BJ (cell line): Measurements from ENCODE around the gene PHOSPHO1. TPM values are rescaled to one million over a fixed set of nuclear protein-coding genes. Genes with fewer than 3 reads are reported as not detected.

Source experiments
- CTCF ChIA-PET: fragments of 350-600 bp; formaldehyde crosslinking; extraction: SDS; loops from one replicate; lab custom pipeline; 2021; ENCODE audit warnings: antibody characterized with exemption, inconsistent platforms; lab: Yijun Ruan, JAX
- POLR2A ChIA-PET: fragments of 300-600 bp; sonication (Branson Sonifier 250); formaldehyde crosslinking; extraction: SDS; loops from one replicate; lab custom pipeline; 2021; ENCODE audit warnings: antibody characterized with exemption; lab: Charles Lee
- DNase-seq: peaks from one replicate; pipeline ENCODE4 v3.0.0-alpha.2; 2011; ENCODE audit warnings: low read depth
- H3K27me3 ChIP-seq: 2 replicates; pipeline ENCODE4 v1.6.0; 2011; ENCODE audit warnings: low read length; ENCODE audit not compliant: control insufficient read depth, insufficient read depth
- H3K36me3 ChIP-seq: 2 replicates; pipeline ENCODE4 v1.5.1; 2011; ENCODE audit warnings: low read length; ENCODE audit not compliant: control insufficient read depth, insufficient read depth
- H3K4me3 ChIP-seq: 2 replicates; pipeline ENCODE4 v1.5.1; 2011; ENCODE audit warnings: low read depth, mild to moderate bottlenecking, control low read depth, low read length
- polyA plus RNA-seq: library from polyadenylated mRNA; depleted of rRNA; stranded (reverse); fragments of >200 nt; gene quantifications from 2 replicates; pipeline ENCODE4 v1.2.3, GENCODE V29; 2011
- TF ChIP-seq, protein P1 (sequence below): IDR thresholded peaks from 2 replicates; pipeline ENCODE4 v1.5.1; 2011; ENCODE audit warnings: low read depth, mild to moderate bottlenecking, control low read depth, inconsistent platforms, low read length, moderate library complexity; ENCODE audit not compliant: insufficient read depth

PHOSPHO1 gene
- polyA plus RNA-seq, 1 experiment = 0.11 TPM

DNA sequence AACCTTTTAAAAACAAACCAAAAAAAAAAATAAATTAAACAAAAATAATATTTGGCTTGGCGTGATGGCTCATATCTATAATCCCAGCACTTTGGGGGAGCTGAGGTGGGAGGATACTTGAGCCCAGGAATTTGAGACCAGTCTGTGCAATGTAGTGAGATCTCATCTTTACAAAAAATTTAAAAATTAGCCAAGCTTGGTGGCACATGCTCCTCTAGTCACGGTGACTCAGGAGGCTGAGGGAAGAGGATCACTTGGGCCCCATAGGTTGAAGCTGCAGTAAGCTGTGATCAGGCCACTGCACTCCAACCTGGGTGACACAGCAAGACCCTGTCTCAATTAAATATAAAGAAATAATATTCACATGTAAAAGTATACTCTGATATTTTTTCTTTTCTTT, 32.4 kb downstream of the PHOSPHO1 start:
- TF ChIP-seq, protein P1, sequence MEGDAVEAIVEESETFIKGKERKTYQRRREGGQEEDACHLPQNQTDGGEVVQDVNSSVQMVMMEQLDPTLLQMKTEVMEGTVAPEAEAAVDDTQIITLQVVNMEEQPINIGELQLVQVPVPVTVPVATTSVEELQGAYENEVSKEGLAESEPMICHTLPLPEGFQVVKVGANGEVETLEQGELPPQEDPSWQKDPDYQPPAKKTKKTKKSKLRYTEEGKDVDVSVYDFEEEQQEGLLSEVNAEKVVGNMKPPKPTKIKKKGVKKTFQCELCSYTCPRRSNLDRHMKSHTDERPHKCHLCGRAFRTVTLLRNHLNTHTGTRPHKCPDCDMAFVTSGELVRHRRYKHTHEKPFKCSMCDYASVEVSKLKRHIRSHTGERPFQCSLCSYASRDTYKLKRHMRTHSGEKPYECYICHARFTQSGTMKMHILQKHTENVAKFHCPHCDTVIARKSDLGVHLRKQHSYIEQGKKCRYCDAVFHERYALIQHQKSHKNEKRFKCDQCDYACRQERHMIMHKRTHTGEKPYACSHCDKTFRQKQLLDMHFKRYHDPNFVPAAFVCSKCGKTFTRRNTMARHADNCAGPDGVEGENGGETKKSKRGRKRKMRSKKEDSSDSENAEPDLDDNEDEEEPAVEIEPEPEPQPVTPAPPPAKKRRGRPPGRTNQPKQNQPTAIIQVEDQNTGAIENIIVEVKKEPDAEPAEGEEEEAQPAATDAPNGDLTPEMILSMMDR = no peak
- POLR2A ChIA-PET = no interaction called here

DNA sequence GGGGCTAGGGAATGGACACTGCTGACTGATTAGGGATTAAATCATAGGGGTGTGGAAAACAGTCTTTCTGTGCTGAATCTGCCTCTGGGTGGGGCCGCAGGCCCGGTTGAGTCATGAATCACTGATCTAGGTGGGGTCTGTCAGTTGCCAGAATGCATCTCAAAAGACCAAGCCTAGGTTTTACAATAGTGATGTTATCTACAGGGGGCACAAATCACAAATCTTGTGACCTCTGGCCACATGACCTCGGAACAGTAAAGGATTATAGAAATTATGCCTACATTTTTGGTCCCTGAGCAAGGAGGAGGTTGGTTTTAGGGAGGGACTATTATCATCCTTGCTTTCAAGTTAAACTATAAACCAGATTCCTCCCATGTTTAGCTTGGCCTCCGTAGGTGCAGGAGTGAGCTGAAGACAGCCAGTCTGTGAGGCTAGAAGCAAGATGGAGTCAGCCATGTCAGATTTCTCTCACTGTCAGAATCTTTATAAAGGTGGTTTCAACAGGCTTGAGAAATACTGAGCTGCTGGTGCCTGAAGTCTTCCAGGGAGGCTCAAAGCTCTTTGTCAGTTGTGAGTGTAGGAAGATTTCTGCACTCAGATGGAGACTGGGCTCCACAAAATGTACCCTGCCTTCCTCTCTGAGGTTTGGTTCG, 33.1 kb downstream of the PHOSPHO1 start:
- no peak for DNase-seq
- ChIA-PET POLR2A (no interaction called here), CTCF (interaction anchor here (0.7 to 8.7 kb wide), 3 partner anchors 17 to 29 kb away, joined by 3 to 64 read pairs (median 4); no protein-coding TSS in a partner anchor)
- Histone ChIP-seq H3K27me3 (no peaks in the 10 kb centered on the region), H3K36me3 (no peaks in the 10 kb centered on the region), H3K4me3 (no peak overlapping the region)
- TF ChIP-seq, protein P1 = no peak

More for the DNA sequence above, 32.4 kb downstream of the PHOSPHO1 start:
- Histone ChIP-seq H3K27me3 (no peaks in the 10 kb centered on the region), H3K4me3 (no peak overlapping the region), H3K36me3 (no peaks in the 10 kb centered on the region)
- no peak for DNase-seq
- CTCF ChIA-PET = interaction anchor here (0.6 to 8.7 kb wide), 4 partner anchors 18 to 305 kb away, joined by 3 to 64 read pairs (median 4); no protein-coding TSS in a partner anchor

DNA sequence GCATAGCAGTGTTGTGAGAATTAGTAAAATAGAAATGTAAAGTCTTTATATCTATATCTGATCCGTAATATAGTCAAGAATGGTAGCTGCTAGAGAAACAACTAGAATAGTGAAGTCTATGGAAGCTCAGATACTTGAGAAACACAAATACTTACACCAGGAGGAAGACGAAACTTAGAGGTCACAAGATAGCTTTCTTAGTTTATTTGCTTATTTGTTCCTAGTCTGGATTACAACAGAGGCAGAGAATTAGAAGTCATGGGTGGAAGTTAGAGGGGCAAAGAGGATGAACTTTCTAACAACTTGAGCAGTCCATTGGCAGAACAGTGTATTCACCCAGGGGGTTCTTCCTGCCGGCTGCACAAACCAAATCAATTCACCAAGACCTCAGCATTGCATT, 34.1 kb downstream of the PHOSPHO1 start:
- Histone ChIP-seq H3K27me3 (no peaks in the 10 kb centered on the region), H3K4me3 (no peak overlapping the region), H3K36me3 (no peaks in the 10 kb centered on the region)
- POLR2A ChIA-PET = no interaction called here
- CTCF ChIA-PET = interaction anchor here (0.6 to 8.7 kb wide), 2 partner anchors 30 to 577 kb away, joined by 3 to 64 read pairs; no protein-coding TSS in a partner anchor
- TF ChIP-seq, protein P1 = no peak
- no peak for DNase-seq

DNA sequence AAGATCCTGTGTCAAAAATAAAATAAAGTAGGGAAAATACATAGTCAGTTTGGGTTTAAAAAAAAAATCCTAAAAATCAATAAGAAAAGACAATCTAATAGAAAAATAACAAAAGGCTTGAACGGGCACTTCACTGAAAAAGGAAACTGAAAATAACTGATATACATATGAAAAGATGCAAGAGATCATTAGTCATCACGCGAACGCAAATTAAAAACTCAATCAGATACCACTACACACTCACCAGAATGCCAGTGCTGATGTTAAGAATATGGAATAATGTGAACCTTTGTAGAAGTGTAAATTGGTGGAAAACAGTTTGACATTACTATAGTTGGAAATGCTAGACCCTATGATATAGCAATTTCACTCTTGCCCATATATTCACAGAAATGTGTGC, 34.8 kb downstream of the PHOSPHO1 start:
- TF ChIP-seq, protein P1 = no peak
- CTCF ChIA-PET = interaction anchor here (1.2 to 8.7 kb wide), 3 partner anchors 14 to 31 kb away, joined by 3 to 64 read pairs (median 5); partner anchors contain the start of genes ABI3 and GNGT2
- no peaks in the 10 kb centered on the region for H3K27me3 ChIP-seq
- POLR2A ChIA-PET = no interaction called here
- H3K4me3 ChIP-seq = no peak overlapping the region
- no peak for DNase-seq
- no peaks in the 10 kb centered on the region for H3K36me3 ChIP-seq

DNA sequence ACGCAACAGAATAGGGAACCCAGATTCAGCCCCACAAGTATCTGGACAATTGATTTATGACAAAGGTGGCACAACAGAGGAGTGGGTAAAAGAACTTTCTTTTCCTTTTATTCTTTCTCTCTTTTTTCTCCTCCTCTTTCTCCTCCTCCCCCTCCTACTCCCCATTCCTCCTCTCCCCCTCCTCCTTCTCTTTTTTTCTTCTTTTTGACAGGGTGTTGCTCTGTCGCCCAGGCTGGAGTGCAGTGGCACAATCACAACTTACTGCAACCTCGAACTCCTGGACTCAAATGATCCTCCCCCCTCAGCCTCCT, 36.3 kb downstream of the PHOSPHO1 start:
- TF ChIP-seq, protein P1 = no peak
- CTCF ChIA-PET = interaction anchor here (1.2 to 8.7 kb wide), 3 partner anchors 18 to 97 kb away, joined by 3 to 64 read pairs (median 5); no protein-coding TSS in a partner anchor
- no peak for DNase-seq
- Histone ChIP-seq H3K4me3 (no peak overlapping the region), H3K36me3 (no peaks in the 10 kb centered on the region), H3K27me3 (no peaks in the 10 kb centered on the region)
- POLR2A ChIA-PET = interaction anchor here (0.5 kb wide), 1 partner anchor 163 kb away, joined by 6 read pairs; no protein-coding TSS in a partner anchor
